ENCODE measurements around the gene ADGRG2.
"Not testable (repeated sequence)": the region's sequence is repeated elsewhere in the genome, so short reads cannot be mapped to it uniquely, and the experiment has no call there.

The ADGRG2 gene

DNA sequence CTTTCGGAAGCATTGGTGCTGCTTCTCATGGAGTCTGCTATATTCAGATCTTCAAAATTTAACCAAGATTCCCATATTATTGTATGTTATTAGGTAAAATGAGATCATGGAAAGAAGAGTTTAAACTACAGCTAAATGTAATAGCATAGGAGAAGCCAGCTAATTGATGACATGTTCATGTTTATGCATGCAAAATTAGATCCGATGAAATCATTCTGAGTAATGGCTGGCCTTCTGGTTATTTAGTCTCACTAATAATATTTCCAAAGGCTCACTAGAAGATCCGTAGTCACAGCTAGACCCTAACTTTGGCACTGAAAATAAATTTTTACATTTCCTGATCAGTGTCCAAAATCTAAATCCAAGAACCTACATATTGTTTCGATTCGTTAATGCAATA lies 118.5 kb downstream of the ADGRG2 start:
- ATAC-seq, result no peak

DNA sequence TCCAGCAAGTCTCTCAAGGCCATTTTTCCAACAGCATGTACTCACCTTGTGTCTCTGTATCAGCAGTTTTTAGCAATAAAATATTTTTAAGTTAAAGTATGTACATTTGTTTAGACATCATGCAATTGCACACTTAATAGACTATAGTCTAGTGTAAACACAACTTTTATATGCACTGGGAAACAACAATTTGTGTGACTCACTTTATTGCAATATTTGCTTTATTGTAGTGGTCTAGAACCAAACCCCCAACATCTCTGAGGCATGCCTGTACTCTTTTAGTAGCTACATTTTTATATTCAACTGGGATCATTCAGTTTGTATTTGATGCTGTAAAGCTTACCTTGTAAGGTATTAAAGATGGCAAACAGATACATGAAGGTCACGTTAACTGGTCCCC lies 123.6 kb downstream of the ADGRG2 start:
- ATAC-seq, result no peak

DNA sequence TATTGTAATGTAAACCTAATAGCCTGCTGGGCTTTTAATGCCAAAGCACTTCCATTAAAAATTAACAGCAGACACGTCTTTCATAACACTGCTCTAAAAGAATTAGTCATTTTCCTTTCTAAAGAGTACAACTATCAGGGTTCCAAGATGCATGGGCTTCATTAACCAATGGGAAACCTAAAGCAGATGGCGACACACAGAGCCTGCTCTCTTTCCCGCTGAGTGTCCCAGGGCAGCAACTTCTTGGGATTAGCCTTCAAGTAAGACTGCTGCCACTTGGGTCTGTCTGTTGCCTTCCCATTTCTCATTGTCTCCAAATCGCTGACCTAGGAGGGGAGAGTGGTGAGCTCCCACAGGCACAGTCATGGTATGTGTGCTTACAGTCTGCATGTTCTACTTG lies 124.4 kb downstream of the ADGRG2 start:
- no peak for ATAC-seq

DNA sequence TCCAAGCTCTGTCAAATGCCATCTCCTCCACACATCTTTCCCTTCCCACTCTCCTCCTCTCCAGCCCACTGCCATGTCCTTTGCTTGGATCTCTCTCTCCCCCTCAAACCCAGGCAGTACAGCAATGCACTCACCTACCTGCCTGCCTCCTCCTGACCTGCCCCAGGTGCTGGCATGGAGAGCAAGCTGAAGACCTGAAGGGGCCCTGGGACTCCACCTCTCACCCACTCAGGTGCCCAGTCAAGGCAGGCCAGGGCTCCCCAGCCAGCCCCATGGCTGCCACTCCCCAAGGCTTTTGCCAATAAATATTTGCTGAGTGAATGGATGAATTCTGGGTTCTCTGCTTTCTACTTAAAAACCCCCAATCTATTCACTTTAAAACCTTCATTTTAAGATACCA lies 125.7 kb downstream of the ADGRG2 start:
- ATAC-seq, result no peak

DNA sequence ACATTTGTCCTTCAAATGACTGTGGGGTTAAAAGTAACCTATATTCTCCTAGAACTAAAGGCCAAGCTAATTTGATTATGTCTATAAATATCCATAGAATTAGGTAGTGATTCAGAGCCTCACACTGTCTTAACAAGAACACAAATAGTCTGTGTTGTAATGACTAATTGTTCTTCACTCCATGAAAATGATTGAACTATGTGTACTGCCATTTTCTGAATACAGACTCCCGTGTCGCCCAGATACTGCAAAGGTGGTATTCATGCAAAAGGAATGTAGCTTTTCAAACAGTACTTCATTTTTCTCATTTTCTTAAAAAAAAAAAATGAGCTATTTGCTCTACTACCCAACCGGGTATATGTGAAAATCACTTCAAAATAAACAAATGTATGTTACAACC lies 127.0 kb downstream of the ADGRG2 start:
- ATAC-seq, result no peak

DNA sequence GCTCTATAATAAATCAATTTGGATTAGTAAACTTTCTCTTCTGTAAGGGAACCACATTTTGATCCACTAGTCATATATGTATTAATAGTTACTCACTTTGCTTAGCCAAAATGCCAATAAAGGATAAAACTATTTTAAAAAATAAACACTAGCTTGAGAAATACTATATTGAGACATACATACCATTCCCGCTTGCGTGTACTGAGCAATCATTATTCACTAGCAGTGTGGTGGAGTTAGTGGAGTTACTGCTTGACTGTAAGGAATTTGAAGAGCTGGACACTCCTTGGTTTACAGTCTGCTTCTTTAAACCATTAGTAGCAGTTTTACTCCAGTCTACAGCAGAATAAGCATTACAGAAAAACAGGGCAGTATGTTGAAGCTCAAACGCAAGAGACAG lies 127.6 kb downstream of the ADGRG2 start:
- no peak for ATAC-seq

DNA sequence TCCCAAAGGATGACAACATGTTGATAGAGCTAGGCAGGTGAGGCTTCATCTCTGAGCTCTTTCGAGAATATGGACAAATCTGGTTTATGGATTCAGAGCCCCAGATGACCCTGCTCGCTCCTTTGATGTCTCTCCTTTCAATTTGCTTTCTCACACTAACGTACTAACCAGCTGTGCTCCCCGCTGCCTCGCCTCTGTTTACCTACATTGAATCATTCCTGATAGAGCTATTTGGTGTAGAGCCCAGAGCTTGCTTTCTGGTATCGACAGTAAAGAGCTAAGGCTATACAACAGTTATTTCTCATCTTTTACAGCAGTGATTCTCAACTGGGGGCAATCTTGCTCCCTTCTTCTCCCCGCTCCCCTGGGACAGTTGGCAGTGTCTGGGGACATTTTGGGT lies 129.4 kb downstream of the ADGRG2 start:
- ATAC-seq, result no peak

DNA sequence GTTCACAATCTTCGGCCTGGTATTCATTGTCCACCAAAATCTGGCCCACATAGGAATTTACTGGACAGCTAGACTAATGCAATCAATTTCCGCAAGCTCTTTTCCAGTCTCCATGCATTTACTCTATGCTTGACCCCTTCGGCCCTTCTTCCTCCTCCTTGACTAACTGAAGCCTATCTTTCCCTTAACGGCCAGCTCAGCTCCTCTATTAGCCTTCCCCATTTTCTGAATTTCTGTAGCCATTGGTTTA lies 137.2 kb downstream of the ADGRG2 start:
- ATAC-seq, result no peak

DNA sequence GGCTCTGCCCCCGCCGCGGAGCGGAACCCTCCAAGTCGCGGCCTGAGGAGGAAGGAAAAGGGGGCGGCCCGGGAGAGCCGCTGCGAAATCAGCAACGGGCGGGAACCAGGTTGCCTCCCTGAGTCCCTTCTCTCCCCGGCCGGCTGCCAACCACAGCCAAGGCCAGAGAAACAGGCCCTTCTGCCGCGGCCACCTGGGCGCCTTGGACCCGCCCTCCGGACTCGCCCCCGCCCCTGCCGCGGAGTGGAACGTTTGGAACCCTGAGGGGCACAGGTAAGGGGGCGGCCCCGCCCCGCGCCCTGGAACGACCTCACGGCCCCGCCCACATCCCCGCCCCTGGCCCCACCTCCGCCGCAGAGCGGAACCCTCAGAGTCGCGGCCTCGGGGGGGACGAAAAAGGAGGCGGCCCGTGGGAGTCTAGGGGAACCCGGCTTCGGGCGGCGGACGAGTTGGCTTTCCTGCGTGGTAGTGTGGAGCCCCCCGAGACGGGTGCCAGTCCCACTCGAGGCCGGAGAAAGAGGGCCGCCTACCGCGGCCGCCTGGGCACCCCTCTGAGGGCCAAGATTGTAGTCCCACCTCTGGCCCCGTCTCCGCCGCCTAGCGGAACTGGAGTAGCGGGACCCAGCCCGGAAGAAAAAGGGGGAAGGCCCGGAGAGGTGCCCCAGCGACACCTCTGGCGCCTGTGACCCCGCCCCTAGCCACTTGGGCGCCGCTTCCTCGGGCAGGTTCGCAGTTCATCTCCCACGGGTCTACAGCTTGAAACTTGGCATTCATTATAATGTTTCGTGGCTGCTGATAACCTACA lies 137.7 kb downstream of the ADGRG2 start:
- peak; percentile 87 to 91 for ATAC-seq

DNA sequence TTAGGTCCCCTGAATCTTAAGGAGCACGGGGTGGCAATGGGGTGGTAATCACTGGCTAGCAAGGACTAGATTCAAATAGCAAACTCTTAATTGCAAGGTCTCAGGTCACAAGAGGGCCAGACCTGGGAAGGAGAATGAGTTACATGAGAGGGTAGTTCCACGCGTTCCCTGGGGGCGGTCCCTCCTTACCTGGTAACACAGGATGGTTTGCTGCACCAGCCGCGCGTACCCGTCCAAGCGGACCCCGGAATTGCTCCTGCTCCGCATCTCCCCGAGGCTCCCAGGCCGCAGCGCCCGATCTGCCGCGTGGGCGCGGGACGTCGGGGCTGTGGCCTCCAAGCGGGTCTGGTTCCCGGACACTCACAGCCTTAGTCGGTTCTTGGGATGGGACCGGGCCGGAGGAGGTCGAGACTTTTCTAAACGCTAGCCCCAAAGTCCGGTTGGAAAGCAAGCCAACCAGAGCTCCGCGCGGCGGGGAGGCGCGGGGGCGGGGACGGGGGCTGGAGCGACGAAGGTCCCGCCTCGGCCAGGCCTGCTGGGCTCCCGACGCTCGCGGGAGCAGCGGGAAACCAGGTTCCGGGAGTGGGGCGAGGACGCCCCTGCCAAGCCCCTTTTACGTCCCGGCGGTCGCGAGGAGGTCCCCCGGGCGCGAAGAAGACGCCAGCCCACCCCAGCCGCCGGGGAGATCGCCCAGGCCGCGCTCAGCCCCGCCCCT lies 138.4 kb downstream of the ADGRG2 start, which contains the start of gene PHKA2:
Gene PHKA2 (minus strand): TSS at position 449 of the 715 bp plus-strand sequence. CDS start 182 bp downstream, at position 267.
- peak; percentile 15 to 39 for ATAC-seq

DNA sequence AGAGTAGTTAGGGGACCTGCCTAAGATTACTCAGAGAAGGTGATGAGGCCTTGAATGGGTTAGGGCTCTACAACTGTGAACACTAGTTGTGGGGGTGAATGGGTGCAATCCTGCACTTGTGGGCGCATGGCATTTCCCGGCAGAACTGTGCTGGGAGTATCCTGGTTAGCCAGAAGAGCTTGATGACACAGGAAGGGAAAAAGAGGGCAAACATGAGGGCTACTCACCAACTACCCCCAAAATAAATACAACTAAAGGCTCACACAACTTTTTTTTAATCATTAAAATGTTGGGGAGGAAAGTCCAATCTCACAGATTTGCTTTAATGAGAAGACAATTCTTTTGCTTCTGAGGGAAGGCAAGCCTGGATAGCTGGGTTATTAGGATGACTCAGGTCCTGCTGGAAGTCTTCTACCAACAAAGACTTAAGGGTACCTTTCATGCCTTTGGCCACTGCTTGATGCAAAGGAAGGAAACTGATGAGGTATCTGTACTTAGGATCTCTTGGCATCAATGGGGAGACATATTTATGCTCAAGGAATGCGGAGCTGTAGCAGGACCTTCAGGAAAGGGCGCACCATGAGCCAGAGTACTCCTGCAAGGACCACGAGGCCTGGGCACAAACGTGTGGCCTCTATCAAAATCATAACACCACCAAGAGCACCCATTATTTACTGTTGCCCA lies 141.0 kb downstream of the ADGRG2 start:
- ATAC-seq, result no peak

DNA sequence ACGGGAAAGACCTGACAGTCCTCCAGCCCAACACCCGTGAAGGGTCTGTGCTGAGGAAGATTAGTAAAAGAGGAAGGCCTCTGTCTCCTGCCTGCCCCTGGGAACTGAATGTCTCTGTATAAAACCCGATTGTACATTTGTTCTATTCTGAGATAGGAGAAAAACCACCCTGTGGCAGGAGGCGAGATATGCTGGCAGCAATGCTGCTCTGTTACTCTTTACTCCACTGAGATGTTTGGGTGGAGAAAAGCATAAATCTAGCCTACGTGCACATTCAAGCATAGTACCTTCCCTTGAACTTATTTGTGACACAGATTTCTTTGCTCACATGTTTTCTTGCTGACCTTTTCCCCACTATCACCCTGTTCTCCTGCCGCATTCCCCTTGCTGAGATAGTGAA lies 142.0 kb downstream of the ADGRG2 start:
- ATAC-seq, result not testable (repeated sequence)

DNA sequence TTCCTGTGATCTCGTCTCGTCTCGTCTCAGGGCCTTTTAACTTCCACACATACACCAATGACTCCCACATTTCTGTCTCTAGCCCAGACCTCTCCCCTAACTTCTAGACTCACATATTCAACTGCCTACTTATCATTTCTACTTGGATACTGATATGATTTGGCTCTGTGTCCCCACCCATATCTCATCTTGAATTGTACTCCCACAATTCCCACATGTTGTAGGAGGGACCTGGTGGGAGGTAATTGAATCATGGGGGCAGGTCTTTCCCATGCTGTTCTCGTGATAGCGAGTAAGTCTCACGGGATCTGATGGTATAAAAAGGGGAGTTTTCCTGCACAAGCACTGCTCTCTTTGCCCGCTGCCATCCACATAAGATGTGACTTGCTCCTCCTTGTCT lies 147.3 kb downstream of the ADGRG2 start:
- ATAC-seq, result no peak

DNA sequence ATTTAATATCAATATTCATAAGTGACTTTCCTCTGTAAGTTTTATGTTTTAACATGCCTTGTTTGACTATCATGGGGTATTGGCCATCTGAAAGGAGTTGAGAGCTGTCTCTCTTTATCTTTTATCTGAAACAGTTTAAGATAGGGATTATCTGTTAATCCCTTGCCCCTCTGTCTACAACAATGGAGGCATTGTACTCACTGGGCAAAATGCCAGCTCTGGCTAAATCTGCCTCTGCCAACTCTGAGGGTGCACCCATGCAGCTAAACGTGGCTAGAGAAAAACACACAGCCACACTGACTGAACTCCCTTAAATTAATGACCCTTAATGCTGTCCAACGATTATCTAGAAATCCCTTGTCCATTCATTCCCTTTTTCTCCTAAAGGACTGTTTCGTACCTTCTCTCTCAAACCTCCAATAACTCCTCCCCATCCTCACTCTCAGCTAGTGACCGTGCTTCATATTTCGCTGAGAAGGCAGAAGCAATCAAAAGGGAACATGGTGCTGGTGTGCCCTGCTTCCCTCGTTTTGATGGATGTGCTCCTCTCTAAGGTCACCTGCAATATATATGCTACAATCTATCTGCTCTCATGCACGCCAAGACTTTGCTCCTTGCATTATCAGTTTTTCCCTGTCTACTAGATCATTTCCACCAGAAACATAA lies 148.6 kb downstream of the ADGRG2 start:
- ATAC-seq, result no peak

DNA sequence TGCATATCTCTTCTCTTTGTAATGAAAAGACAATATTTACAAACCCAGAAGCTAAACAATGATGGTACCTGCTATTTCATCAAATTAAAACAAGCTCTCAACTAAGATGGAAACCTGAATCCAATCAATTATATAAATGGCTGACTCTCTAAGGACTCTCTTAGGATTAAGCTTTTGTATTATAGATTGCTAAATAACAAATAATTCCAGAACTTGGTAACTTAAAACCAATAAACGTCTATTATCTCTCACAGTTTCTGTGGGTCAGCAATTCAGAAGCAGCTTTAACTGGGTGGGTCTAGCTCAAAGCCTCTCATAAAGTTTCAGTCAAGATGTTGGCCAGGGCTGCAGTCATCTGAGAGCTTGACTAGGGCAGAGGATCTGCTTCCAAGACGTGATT lies 150.8 kb downstream of the ADGRG2 start:
- no peak for ATAC-seq

DNA sequence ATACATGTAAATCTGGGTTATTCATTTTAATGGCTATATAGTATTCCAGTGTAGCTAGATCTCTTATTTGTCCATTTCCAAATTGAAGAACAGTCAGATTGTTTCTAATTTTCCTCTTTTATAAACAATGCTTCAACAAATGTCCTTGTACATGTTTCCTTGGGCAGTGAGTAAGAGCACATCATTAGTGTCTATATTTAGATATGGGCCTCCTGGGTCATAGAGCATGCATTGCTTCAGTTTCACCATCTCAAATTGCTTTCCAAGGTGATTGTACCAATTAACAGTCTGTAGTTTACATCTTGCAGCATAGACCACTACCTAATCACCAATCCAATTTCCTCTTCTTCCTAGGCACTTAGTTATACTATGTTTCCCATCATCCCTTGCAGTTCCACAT lies 151.8 kb downstream of the ADGRG2 start:
- ATAC-seq, result no peak

DNA sequence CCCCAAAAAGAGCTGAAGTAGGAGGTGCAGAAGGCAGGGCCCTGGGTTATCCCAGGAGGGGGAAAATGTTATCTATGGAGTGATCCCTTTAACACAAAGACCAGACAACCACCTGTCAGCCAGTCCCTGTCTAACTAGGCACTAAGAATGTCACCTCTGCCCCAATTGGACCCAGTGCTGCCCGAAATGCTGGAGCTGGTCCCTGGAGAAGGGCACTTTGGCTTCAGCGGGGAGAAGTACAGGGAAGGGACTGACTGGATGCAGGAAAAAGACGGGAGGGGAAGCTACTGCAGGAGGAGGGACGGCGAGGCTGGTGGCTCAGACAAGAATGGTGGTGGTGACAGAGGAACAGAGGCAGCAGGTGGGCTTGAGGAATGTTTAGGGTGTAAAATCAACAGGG lies 155.6 kb downstream of the ADGRG2 start:
- no peak for ATAC-seq

DNA sequence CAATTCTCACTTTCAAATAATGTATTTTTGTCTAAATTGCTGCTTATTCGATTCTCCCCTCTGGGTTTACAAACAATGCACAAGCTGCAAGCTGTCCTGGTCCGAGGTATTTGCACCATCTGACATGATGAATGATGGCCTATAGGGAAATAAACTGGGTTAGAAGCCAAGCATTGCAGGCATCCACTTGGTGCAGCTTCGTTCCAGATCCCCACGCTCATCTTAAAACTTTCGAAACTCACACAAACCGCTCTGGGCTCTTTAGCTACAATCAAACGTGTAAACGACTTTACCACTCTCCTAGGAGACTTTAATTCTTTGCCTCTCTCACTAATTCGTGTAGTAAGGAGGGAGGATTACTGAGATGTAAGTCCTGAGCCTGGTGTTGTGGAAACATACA lies 157.4 kb downstream of the ADGRG2 start:
- no peak for ATAC-seq

DNA sequence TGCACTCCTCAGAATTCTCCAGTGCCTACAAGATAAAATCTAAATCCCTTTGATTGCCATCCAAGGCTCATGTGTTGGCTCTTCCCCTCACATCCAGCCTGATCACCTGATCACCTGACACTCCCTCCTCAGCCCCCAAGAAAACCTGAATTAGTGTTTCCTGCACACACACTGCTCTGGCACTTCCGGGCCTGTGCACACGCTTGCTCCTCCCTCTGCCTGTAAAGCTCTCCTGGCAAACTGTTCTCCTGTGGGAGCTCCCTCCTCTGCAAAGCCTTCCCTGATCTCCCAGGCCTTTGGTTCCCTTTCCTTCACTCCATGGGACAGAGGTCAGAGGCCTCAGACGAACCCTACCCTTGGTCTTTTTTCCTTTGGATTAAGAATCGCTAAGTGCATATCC lies 158.2 kb downstream of the ADGRG2 start:
- no peak for ATAC-seq

DNA sequence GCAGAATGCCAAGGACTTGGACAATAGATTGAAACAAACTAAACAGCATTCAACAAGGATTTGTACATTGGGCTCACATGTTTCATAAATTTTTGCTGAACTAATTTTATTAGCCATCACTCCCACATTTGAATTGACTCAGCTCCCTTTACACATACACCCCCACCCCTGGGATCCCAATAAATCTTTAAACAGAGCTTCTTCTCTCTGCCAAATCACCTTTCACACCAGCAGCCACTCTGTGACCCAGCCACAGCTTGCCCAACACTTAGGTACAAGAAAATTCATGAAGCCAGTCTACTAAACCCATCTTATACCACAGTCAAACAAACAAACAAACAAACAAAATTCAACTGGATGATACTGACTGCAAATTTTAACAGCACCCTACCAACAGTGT lies 159.9 kb downstream of the ADGRG2 start:
- ATAC-seq, result no peak

DNA sequence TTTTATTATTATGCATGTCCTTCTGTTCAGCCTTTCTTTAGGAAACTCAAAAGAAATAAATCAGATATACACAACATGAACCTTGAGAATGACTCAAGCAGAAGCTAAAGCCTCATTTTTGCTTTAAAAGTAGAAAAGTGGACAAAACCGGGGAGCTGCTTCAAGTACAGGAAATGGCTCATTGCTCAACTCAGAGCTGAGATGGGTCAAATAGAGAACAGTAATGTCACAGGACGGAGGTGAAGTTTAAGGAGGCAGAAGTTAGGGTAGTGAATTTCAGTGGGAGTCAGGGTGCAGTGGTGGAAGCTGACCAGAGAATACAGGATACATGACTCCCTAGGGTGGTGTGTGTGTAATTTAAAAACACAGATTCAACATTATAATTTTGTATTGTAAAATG lies 160.6 kb downstream of the ADGRG2 start:
- no peak for ATAC-seq

DNA sequence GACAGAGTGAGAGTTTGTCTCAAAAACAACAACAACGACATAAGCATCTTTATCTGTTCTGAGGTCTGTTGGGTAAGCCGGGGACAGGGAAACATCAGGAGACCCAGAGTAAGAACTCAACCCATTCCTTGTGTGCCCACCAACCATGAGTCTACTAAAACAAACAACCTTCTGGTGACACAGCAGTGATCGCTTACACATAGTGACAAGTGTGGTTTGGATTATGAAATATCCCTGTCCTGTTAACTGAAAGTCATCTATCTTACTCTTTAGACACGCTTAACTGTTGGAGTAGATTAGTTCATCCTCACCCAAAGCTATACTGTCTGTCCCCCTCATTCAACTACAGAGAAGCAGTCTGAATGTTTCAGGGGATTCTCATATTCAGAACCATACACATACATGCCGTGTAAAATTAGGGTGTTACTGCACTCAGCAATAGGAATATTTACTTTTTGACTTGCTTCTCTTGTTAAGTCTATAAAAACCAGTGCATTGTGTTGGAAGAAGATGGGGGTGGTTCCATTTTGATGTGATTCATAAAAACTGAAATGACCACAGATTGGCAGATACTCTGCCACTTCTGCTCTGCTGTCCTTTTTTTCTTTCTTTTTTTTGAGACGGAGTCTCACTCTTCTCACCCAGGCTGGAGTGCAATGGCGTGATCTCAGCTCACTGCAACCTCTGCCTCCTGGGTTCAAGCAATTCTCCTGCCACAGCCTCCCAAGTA lies 165.8 kb downstream of the ADGRG2 start:
- no peak for ATAC-seq

DNA sequence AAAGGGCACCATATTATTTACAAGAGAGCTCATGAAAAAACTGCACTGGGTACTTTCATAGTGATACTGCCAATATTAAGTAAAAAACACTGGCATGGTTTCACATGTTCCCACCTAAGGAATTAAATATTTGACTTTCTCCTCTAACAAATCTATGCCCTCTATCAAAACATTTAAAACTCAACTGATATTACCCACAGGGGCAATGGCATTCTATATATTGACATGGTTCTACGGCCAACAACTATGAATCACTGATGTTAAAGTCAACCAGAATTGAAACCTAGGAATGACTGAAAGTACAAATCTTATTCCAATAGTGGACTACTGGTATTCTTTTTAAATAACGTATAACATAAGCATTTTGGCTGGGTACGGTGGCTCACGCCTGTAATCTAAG lies 166.6 kb downstream of the ADGRG2 start:
- ATAC-seq, result no peak

All from activated CD4-positive, CD25-positive, alpha-beta regulatory T cell treated with anti-CD3 and anti-CD28 coated beads, Interleukin-2, amount 50 U/mL, for 24 hours (primary cell).